HG02571 (cell line): ENCODE measurements around the gene CELSR2.
"Not testable (repeated sequence)": the region's sequence is repeated elsewhere in the genome, so short reads cannot be mapped to it uniquely, and the experiment has no call there.

ENCODE experiments used
- ATAC-seq: cut with Tn5 transposase; IDR thresholded peaks from one replicate; pipeline ENCODE4 v1.9.1; 2021; ENCODE audit warnings: mild to moderate bottlenecking, moderate library complexity; ENCODE audit not compliant: unreplicated experiment

The CELSR2 gene

DNA sequence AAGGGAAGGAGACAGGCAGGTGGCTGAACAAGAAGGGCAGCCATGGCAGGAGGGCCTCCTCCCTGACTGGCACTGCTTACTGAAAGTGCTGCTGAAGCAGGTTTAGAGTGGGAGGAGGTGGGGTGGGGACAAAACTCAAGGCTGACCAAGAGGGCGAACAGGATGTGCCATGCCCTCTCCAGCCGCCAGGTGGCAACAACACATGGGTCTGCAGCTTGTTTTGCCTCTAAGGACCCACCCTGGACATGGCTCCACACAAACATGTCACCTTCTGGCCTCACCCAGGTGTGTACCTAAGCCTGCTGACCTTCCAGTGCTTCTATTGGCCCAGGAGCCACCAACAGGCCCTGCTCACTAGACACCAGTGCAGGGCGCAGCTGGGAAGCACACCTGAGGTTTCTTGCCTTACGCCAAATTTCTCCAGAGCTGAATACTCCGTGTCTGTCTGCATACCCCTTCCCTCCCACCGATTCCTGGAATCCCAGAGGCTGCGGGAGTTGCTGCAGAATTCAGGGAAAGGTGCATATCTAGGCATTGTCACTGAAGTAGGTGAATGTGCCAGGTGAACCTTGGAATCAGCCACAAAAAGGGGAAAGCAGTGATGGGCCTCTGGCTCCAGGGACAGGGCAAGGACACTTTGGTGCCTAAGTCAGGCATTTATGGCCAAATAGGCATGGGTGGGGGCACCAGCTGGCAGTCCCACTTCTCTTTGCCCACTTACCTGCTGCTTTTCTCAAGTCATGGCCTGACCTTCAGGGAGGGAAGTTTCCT is 28.3 kb downstream of the CELSR2 start:
- ATAC-seq, result no peak

DNA sequence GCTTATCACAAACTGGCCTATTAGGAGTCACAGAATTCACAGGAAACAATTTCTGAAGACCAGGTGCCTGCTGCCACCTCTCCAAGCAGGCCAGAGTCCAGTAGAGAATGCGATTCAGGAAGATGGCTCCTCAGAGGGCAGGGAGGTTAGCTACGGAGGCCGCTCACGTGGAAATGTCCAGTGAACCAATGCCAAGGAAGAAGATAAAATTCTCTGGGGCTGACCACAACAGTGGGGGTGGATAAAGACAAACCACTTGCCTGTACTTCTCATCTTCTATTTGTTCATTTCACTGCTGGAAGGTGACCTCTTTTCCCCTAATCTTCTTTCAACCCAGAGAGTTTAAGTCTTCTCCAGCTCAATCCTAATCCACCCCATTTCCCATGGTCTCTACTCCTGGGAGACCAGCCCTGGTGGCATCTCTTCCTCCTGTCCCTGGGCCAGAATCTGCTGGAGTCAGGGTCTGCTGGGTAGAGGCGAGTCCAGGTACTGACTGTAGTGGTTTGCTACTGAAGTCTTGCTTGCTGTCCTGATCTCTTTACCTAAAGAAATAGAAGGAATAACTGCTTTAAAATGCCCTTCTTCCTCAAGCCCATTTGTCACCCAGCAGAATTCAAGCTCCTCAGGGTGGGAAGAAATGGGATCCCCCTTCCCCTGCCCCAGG is 30.4 kb downstream of the CELSR2 start:
- ATAC-seq, result no peak

DNA sequence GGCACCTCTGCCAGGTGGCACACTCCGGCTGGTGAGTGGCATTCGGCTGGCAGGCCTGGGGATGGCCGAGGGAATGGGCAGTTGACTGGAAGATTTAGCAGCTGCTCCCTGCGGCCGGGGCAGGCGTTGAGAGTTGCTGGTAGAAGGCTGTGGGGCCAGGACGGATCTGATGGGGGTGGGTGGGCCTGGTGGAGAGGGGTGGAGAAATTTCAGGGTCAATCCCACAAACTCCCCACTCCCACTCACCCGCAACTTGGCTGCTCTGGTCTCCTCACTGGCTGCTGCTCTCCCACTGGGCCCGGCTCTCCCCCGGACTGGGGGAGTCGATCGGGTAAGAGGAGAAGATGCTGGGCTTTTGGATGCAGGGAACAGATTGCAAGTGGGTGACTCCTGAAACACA is 31.5 kb downstream of the CELSR2 start:
- no peak for ATAC-seq

DNA sequence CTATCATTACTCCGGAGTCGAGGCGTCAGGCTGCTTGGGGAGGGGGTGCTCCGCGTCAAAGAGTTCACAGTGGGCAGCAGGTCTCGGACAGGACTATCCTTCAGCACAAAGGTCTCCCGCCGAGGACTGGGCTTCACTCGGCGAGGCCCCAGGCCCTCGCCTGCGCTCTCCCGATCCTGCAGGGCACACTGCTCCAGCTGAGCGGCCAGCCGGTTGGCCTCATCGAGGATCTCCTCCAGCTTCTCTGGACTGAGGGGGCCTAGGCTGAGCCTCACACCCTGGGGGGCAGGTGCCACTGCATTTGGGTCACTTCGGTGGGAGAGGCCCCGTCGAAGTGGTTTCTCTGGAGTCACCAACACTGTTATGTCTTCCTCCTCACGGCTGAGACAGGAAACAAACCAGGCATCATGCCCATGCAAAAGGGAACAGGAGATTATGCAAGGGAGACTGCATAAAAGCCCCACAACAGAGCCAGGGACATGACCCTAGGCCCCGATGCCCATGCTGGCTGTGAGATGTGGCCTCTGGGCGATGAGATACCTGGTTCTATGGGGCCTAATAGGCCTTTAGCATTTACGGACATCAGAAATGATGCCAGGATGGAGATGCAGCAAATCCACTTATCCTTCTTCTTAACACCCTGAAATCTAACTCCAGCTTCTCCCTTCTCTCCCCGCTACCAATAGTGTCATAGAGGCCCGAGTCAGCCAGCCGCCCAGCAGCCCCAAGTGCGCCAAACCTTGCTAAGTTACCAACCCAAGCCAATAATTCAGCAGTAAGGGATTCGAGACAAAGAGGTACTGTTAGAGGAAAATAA is 32.5 kb downstream of the CELSR2 start:
- no peak for ATAC-seq

DNA sequence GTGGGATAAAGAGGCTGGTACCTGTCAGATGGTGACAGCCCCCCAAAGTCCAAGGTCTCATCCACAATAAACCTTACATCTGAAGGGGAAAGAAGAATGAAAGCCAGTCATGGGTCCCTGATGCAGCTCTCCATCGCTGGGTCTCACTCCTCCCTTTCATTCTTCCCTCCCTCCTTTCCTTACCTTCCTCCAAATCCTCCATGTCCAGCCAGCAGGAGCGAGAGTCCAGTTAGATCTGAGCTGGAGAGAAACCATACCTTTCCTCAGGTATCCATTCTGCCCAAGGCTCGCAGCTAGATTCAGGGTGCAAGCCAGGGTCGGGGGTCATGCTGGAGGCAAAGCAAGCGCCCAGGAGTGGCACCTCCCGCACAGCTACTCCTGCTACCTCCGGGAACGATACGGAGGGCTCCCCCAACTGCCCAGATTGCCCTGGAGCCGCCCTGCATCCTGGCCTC is 33.2 kb downstream of the CELSR2 start:
- no peak for ATAC-seq

DNA sequence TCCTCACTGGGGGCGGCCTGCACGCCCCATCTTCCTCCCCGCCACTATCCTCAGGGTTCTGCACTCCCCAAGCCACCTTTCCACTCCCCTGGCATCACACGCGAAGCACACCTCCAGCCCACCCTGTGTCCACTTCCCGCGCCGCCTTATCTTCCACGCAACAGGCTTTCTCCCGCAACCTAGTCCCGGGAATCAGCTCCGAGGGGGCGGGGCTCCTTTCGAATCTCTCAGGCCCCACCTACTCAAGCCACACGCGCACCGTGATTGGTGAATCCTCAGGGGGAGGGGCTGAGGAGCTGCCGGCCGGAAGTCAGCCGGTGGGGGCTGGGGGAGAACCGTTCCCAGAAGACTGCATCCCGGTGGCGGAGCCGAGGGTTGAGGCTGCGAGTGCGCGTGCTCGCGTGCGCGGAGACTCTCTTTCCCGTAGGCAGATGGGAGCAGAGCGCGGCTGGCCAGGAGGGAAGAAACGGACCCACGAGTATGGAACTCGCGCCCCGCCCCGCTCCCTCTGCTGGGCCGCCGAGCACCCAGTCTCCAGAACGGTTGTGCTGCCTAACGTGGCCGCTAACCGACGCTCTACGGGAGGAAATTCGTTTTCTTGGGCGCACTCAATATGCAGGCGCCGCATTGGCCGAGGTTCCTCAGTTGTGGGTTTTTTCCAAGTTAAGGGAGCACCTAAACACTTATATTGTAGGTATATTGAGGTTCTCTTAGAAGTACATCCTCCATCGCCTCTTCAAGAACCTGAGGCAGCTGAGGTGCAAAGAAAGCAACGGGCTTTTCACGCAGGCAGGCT is 33.8 kb downstream of the CELSR2 start, which contains the start of gene PSRC1:
TSS of gene PSRC1 (minus strand) at position 194 of the 796 bp plus-strand sequence.
- ATAC-seq, result peak; percentile 95

DNA sequence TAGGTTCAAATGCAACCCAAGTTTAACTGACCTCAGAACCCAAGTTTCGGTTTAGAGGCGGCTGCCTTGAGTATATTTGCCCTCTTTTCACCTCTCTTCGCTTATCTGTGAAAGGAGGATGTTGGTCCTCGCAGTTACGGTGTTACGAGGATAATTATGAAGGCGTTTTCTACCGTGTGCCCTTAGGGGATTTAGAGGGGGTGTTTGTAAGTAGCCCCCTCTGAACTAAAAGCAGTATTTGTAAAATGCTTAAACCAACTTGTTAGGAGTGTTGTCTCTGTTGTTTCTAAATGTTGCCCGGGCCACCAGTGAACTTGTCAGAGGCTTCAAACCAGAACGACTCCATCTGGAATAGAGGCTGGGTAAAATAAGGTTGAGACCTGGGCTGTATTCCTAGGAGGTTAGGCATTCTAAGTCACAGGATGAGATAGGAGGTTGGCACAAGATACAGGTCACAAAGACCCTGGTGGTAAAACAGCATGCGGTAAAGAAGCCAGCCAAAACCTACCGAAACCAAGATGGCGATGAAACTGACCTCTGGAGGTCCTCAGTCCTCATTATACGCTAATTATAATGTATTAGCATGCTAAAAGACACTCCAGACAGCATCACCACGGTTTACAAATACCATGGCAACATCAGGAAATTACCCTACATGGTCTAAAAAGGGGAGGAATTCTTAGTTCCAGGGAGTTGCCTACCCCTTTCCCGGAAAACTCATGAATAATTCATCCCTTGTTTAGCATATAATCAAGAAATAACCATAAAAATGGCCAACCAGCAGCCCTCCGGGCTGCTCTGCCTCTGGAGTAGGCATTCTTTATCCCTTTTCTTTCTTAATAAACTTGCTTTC is 34.6 kb downstream of the CELSR2 start:
- peak; percentile 19 for ATAC-seq

DNA sequence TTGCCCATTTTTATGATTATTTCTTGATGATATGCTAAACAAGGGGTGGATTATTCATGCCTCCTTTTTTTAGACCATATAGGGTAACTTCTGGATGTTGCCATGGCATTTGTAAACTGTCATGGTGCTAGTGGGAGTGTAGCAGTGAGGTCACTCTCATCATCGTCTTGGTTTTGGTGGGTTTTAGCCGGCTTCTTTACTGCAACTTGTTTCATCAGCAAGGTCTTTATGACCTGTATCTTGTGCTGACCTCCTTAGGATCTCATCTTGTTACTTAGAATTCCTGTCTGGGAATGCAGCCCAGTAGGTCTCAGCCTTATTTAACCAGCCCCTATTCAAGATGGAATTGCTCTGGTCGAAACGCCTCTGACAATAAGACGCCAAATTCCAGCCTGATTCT is 37.4 kb downstream of the CELSR2 start:
- ATAC-seq, result not testable (repeated sequence)

DNA sequence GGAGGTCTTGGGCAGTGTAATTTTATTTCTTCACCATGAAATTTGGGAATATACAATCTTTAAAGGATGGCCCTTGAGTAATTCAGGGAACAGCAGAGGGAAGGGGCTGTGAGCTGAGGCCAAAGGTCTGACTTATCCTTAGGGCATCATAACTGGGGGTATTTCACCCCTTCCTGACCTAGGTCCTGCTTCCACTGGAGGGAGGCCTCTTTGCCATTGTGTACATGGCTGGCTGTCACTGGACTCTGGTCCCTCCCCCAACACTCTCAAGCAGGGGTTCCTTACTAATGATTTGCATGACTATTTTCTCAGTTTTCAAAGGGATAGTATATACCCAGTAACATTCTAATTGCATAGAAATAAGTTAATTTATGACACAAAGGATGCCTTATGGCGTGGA is 40.8 kb downstream of the CELSR2 start:
- ATAC-seq, result no peak

DNA sequence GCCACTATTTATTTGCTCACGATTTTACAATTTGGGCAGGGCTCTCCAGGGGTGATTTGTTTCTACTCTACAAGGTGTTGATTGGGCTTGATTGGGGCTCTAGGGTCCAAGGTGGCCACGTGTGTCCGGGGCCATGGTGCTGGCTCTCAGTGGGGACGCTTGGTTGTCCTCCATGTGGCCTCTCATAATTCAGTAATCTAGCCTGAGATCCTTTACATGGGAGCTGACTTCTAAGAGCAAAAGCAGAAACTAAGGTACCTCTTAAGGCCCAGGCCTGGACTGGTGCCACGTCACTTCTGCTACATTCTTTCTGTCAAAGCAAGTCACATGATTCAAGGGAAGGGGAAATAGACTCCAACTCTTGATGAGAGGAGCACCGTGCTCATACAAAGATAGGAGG is 41.7 kb downstream of the CELSR2 start:
- ATAC-seq, result no peak

DNA sequence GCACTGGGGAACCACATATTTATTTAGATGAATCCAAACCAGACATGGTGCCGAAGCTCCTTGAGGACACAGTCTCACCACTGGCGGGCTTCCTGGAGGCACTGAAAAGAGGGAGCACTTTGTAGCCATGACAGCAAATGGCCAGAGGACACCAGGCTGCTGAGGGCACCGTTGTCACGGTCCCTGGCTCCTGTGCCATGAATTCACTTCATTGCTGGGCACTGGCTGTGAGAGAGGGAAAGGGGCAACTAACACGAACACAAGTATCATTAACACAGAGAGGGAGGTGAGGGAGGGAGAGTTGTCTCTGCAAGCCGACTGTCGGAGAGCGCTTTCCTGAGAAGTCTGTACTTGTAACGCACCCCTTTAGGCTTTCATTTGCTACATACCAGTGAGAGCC is 43.0 kb downstream of the CELSR2 start:
- no peak for ATAC-seq

DNA sequence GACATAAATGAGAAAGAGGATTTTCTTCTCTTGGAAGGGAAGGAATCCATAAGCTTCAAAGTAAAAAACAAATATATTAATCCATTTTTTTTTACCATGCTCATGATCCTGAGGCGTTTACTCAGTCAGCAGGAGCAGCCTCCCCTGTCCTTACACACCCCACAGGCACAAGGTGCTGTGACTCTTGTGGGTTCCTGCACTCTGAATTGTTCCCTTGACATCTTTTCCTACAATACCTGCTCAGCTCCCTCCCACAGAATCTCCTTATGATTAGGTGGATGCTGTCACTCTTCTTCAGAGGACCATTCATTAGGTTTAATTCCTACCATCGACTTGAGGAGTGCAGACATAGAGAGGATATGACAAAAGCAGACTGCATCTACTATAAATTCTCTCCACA is 43.7 kb downstream of the CELSR2 start:
- no peak for ATAC-seq

DNA sequence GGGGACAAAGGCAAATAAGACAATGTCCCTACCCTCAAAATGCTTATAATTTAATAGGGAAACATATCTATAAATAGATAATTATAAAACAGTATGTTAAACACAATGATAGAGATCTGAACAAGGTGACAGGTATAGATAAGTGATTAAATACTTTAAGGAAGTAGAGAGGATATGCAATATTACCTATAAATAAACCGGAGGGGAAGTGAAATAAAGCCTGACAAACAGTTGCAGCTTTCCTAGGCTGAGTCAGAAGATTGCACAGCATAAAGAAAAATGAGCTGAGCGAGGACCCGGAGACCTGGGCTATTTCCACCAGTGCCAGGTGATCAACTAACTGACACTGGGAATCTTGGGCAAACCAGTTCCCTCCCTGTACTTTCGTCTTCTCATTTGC is 45.1 kb downstream of the CELSR2 start:
- no peak for ATAC-seq

DNA sequence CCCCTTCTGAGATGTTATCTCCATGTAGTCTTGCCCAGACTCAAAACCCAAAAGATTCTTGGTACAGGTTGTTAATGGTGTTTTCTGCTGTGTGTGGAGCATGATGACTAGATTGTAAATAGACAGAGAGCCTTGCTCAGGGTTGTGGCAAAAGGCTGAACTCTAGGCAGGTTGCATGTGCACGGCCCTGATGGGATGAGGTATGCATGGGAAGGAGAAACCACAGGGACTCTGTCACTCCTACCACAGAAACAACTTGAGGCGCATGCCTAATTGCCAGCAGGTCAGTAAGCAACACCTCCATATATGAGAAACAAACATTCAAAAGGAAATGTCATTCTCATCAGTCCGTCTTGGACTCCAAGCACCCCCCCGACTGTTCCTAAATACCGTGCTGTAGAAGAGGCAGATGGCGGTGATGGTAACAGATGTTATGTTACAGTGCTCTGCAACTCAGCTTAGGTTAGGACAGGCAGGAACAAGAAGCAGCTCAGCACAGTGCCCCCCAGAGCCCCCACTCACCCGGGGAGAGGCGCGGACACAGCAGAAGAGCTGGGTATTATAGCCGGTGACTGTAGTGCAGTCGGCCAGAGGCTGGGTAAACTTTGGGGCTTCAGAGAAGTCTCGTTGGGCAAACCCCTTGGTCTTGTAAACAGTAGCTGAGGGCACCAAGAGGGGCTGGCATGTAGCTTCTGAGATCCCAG is 46.5 kb downstream of the CELSR2 start:
- no peak for ATAC-seq

DNA sequence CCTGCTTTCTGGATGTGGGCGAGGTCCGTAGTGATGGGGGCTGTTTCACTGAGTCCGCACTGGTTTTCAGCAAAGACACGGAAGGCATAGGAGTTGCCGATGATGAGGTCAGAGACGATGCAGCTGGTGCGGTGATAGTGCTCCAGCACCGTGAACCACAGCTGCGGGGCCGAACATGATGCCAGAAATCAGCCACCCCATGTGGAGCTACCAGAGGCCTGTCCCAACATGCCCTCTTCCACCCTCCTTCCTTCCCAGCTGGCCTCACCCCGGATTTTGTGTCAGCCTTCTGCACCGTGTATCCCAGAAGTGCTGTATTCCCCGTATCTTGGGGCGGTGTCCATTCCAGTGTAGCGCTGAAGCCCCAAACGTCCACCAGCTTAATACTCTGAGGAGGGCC is 47.4 kb downstream of the CELSR2 start:
- ATAC-seq, result no peak

DNA sequence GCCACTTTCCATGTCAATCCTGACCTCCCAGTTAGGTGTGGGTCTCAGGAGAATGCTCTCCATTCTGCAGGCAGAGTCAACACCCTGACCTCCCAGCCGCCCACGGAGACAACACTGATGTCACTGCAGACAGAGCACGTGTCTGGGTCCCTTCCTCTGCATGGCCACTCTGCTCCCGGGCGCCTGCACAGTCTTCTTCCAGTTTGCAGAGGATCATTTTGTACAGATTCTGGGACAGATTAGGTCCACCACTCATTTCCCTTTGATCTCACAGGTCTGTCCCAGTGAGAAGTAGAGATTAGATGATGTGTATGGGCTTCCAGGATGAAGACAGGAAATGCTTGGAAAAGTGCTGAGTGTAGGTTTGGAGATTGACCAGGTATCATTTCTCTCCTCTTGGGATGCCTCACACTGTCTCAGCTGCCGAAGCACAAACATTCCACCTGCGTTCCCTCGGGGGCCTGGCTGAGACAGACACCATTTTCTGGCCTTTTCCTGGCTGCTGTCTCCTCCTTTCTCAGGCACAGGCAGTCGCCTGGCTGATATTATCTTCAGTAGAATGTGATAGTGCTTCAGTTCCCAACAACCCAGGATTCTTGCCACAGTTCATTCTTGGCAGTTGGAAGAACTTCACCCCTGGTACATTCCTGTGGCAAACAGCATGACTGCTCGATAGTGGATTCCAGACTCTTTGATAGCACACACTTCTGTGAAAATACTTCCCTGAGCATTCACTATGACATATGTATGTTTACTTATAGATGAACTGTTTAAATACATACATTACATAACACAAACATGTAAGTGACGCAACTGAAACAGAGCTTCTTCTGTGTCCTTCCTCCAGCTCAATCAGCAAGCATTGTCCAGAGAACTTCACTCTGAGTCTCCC is 49.6 kb downstream of the CELSR2 start:
- no peak for ATAC-seq

DNA sequence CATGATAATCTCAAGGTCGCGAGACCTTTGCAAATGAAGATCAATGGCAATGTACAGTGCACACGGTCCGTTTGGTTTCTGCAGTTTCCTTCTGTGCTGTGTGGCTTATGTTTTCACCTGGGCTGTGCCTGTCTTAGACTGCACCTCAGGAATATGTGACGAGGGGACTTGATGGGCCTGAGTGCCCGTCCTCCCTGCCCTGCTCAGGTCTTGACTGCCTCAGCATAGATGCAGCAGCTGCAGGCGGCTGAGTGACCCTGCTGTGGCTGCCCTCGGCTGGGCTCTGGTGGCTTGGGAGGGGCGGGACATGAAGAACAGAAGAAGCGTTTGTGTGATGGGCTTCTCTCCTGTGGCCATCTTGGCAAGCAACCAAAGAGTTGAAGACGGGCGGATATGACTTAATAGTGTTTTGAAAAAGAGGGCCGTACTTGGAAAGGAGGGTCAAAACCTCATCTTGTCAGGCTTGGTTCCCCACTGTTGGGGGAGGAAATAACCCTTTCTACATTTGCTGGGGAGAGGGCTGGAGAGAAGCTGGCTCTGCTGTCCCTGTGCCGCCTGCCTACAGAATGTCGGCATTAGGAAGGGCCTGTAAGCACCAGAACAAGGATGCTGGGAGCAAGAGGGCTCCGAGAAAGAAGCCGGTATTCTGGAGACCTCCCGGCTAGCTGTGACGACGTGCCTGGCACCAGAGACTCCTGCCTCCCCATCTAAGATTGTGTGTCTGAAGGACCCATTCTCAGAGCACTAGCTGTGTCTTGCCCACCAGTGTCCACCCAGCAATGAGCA is 50.4 kb downstream of the CELSR2 start:
- no peak for ATAC-seq
